GM21390 (cell line): ENCODE results near the gene PARN.
"Not testable (repeated sequence)": the region's sequence is repeated elsewhere in the genome, so short reads cannot be mapped to it uniquely, and the experiment has no call there.

ENCODE experiments used
- ATAC-seq: cut with Tn5 transposase; IDR thresholded peaks from one replicate; pipeline ENCODE4 v1.9.1; 2021; ENCODE audit not compliant: unreplicated experiment

The PARN gene

DNA sequence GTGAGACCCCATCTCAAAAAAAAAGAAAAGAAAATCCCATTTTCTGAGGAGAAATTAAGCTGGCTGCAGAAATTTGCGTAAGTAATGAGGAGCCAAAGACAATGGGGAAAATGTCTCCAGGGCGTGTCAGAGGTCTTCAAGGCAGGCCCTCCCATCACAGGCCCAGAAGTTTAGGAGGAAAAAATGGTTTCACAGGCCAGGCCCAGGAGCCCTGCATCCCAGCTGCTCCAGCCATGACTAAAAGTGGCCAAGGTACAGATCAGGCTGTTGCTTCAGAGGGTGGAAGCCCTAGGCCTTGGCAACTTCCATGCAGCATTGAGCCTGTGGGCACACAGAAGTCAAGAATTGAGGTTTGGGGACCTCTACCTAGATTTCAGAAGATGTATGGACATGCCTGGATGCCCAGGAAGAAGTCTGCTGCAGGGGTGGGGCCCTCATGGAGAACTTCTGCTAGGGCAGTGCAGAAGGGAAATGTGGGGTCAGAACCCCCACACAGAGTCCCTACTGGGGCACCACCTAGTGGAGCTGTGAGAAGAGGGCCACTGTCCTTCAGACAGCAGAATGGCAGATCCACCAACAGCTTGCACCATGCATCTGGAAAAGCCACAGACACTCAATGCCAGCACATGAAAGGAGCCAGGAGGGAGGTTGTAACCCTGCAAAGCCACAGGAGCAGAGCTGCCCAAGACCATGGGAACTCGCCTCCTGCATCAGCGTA lies 55.2 kb downstream of the PARN start:
- not testable (repeated sequence) for ATAC-seq

DNA sequence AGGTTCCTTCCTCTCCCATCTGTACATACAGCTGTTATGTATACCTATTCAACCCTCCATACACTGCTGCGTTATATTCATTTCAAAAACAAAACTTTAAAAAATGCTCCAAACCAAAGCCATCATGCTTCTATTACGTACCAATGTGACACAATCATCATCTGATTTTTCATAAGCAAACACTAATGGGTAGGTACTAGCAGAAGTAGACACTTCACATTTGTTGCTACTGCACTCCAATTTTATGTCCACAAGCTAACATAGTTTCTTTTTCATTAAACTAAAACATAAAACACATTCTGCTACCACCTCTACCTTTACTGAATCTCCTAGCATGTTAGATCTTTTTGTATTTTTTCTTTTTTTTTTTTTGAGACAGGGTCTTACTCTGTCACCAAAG lies 57.5 kb downstream of the PARN start:
- ATAC-seq: no peak

DNA sequence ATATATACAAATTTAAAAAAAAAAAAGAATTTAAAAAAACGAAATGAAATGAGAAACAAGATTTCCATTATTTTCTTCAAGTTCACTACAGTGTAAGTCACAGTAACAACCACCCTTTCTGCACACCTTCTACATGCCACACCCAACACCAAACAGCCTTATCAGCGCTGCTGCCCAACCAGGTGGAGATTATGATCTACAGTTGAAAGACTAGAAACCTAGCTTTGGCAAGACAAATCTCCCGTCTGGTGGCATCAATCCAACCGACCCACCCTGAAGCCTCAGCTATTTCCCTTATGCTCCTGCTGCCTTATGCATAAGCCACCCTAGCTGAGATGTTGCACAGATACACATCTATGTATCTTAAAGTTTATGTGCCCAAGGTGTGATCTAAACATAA lies 60.8 kb downstream of the PARN start:
- ATAC-seq: no peak

DNA sequence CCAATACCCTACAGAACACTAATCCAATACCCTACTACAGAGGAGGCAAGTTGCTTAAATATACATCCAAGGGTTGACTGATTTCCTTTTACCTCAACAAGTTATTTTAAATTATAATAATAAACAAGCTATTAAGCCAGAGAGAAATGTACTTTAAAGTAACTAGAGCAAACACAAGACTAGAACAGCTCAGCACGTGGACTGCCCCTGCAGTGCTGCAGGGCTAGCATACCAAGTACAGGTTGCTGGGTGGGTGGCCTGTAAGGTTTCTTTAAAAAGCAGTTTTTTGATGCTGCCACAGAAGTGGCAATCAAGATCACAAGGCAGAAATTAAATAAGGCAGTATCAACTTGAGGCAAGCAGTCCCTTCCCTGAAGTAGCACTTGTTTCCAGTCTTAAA lies 63.5 kb downstream of the PARN start:
- ATAC-seq: no peak

DNA sequence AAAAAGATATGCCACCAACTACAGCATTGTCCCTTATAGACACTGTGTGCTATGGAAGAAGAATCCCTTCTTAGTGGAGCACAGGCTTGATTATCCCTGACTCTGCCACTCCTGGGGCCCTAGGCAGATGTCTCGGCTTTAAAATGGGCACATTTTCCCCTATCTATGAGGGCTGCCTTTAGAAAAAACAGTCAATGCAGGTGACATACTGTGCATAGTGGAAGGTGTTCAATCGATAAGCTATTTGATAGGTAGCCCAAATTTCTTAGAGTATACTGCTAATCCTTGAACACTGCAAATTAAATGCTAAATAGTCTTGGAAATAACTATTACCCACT lies 64.4 kb downstream of the PARN start:
- ATAC-seq: no peak

DNA sequence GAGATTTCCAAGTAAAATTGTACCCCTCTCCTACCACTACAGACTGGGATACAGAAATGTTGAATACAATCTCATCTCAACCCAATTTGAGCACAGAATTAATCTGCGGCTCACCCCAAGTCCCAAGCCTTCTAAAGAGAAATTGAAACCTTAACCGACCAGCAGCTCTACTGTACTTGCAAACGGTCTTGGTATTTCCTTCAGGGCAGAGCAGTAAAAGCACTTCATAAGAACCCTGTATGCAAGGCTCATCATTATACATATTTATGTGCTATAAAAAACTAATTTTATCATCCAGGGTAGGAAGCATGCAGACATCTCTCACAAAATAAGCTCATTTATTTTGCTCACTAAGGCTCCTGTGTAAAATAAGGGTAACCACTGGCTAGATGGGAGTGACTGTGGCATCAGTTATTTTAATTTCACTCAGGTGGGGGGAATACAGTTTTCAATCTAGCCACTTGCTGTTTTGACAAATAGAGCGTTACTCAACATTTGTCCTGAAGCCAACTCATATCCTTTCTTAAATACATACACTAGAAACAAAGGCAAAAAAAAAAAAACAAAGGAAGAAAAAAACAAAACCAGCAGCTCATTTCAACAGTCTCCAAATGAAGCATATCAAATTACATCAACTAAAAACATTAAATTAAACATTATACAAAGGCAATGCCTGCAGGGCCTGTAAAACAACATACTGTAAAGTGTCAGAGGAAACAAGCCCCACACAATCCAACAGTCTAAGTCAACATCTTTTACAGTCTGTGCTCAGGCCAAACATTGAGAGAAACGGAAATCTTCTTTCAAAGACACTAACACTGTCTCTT lies 65.0 kb downstream of the PARN start:
- ATAC-seq: no peak

DNA sequence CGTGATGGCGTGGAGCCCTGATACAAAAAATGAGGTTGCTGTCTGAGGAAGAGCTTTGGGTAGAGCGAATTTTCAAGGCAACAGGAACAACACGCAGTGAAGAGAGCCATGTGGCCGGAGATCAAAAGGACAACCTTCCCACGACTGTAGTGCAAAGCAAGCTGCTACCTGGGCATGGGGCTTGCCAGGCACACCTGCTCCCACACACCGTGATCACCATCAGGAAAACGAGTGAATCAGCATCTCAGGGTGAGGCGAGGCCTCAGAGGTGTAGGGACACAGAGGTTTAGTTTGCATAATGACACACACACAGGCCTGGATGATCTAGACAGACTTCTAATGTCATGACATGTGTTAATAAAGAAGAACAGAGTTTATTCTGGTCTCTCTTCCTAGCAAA lies 65.7 kb downstream of the PARN start:
- no peak for ATAC-seq

DNA sequence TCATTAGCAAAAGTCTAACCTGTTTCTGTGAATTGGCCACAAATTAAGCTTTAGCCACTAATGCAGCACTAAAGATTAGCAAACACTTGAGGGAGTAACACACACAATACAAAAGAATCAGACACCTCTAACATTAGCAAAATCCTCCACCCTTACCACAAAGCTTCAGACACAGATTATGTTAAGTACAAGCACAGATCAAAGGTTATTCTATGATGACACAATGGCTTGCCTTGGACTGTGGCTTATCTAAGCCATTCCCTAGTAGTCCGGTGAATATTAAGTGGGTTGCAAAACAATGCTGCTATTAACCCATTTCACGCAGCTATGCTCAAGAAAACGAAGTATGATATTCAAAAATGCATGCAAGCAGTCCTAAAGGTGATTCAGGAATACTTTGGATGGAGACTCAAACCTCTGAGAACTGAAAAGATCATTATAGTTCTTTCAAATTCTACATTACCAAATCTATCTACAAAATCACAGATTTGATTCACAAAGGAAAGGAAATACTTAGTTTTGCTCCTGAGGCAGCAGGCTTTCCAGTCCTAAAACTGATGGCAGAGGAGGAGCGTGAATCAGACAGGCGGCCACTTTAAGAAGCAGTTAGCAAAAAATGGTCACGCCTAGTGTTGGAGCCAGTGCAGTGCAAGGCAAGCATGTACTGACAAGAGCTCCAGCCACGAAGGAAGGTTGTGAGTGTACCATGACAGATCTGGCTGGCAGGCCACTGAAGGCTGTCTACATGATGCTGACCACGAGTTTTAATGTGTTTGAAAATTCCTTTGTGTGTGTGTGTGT lies 67.2 kb downstream of the PARN start:
- no peak for ATAC-seq

DNA sequence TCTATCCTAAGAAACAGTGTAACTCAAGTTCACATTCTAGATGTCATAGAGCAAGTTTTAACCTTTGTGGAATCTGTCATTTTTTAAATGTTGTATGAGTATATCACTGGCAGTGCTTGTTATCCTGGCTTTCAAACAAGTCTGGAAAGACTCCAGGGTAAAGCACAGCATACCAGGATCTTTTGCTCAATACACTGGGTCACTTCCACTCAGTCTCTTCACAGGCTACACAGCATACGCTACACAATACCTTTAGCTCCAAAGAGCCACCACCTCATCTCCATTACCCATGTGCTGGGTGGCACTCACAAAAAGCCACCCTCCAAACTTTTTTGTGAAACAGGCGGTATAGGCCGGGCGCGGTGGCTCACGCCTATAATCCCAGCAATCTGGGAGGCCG lies 69.5 kb downstream of the PARN start:
- no peak for ATAC-seq

DNA sequence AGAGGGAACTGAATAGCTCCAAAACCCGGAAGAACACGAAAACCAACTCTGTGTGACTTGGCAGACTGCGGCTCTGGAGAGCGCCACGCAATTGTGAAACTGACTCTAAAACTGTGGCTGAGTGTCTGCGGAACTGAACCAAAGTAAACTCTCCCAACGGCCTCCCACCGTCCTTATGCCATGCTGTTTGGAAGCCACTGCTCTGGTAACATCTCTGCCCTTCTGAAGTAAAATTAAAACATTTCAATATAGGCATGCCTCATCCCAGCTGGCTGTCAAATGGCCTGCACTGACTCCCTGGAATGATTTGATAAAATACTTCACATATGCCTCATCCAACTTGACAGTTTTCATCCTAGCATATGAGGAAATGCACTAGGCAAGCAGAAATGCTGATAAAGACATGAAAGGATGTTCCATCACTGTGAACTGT lies 70.2 kb downstream of the PARN start:
- no peak for ATAC-seq

DNA sequence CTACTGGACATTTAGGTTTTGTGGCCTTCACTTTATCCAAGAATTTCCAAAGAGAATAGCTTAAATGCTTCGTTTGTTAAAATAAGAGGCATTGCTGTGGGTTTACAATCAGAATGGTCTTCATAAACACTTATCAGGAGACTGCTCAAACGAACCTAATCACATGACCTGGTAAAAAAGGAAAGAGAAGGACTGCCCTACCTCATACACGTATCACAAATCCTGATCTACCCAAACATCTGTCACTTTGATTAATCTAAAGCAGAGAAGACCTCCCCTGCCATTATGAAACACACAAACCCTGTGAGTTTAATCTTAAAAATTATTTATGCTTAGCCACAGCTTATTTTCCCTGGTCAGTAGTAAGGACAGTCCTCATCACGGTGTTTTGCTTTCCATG lies 76.6 kb downstream of the PARN start:
- no peak for ATAC-seq

DNA sequence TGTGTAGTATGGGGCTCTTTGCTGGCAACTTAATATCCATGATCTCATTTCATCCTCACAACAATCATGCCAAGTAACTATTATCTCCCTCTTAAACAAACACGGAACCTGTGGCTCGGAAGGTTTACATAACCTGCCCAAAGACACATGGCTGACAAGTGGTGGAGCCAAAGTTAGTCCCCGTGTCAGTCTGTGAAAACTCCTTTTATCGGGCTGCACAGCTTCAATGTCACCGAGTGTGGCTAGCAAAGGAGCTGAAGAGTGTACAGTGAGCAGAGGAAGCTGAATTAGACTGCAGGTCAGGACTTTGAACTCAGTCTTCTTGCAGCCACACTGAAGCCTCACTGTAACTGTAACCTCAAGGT lies 80.3 kb downstream of the PARN start:
- ATAC-seq: no peak

DNA sequence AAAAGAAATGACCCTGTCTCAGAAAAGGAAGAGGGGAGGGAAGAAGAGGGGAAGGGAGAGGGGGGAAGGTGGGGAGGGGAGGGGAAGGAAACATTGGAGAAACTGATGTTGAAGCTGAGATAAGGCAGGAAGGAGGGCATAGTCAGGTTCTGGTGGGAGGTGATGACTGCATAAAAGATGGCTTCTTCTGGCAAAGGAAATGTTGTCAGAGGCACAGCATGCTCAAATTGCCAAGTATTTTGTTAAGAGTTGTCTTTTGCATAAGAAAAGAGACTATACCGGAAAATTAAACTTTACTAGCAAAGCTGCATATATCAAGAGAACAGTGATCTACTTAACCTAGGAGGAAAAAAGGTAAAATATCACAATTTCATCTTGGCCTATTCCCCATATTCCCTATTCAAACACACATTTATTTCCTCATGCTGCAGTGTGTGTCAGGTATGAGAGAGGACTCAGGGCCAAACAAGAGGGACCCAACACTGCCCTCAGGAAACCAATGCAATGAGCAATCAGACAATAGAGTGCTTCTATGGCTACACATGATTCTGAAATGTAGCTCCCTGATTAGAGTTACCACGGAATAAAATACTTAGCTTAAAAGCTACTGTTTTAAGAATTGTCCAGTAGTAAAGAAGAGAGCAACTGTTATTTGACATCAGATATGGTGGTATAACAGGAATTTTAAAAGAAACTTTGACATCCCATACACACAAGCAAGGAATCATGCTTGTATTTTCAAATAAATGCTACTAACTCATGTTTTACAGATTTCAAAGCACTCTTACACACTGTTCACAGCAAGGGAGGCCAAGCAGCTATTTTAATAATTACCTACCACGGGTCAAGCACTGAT lies 80.9 kb downstream of the PARN start:
- no peak for ATAC-seq

DNA sequence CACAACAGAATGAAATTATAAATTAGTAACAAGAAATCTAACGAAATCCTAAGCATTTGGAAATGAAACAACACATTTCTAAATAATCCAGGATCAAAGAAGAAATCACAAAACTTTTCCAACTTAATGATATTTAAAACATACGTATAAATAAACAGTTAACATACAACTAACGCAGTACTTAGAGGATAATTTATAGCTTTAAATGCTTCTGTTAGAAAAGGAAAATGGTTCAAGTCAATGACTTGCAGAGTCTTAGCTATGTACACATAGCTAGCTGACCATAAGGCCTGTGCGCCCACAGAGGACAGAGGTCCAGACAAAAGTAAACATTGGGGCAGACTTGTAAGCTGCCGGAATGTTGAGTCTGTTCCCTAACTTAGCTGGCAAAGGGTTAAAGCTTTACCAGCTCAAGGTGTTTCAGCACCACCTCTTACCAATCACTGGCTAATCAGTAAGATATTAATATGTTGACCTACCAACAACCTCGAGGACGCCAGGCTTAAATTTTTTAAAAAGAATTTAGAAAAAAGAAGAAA lies 84.6 kb downstream of the PARN start:
- no peak for ATAC-seq

DNA sequence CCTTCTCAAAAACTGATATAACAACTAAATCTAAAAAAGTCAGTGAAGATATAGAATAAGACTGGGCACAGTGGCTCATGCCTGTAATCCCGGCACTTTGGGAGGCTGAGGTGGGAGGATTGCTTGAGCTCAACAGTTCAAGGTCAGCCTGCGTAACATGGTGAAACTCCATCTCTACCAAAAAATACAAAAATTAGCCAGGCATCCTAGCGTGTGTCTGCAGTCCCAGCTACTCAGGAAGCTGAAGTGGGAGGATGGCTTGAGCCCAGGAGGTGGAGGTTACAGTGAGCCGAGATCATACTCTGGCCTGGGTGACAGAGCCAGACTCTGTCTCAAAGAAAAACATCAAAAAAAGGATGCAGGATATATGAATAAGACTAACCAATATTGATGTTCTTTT lies 85.2 kb downstream of the PARN start:
- ATAC-seq: not testable (repeated sequence)

DNA sequence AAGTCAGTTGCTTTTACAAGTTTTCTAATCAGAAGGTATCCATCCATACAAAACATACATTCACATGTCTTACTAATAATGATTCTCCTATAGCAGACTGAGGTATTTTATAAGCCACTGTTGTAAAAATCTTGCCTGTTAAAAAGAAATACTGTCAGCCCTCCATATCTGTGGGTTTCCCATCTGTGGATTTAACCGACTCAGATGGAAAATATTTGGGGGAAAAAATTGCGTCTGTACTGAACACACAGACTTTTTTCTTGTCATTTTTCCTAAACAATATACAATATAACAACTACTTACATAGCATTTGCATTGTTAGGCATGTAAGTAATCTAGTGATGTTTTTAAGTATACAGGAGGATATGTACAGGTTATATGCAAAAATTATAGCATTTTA lies 90.4 kb downstream of the PARN start:
- no peak for ATAC-seq

DNA sequence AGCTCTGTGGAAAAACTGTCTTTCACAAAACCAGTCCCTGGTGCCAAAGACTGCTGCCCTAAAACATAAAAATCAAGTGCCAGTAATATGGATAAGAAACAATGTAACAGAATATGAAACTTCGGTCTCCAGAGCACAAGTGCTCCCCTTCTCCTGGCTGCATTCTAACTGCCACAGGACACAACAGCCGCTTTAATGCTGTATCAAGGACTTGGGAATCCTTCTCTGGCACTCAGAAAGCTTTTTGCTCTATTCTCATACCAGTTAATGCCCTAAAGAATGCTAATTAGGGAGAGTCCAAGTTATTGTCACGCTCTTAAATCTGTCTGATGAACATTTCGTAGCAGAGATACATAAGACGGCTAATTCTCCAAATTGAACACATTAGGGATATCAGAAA lies 90.9 kb downstream of the PARN start:
- no peak for ATAC-seq

DNA sequence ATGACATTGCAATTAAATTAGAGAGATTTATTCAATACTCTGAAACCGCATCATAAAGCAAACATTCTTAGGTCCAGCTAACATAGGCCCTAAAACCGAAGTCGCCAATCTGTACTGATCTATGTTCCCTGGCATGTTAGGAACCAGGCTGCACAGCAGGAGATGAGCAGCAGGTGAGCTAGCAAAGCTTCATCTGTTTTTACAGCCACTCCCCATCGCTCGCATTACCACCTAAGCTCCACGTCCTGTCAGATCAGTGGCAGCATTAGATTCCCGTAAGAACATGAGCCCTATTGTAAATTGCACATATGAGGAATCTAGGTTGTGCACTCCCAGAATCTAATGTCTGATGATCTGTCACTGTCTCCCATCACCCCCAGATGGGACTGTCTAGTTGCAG lies 91.5 kb downstream of the PARN start:
- no peak for ATAC-seq

DNA sequence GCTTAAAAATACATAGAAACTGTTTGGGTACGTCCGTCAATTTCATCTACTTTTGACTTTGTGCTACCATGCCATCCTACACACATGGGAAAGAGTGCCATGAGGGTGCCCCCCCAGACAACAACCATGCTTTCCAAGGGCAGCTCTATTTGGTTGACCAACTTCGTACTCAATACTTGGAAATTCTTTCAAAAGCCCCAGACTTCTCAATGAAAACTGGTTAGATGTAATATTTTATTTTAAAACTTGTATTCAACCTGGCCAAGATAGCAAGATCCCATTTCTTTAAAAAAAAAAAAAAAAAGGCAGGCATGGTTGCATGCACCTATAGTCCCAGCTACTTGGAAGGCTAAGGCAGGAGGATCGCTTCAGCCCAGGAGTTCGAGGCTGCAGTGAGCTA lies 98.4 kb downstream of the PARN start:
- no peak for ATAC-seq

DNA sequence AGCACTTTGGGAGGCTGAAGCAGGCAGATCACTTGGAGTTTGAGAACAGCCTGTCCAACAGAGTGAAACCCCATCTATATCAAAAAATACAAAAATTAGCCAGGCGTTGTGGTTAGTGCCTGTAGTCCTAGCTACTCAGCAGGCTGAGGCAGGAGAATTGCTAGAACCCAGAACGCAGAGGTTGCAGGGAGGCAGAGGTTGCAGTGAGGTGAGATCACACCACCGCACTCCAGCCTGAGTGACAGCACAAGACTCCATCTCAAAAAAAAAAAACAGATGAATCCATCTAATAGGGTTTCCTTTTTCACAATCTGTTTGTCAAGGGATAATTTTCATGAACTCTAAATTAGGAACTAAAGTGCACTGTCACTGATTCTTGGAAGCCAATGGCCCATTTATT lies 99.0 kb downstream of the PARN start:
- ATAC-seq: no peak

DNA sequence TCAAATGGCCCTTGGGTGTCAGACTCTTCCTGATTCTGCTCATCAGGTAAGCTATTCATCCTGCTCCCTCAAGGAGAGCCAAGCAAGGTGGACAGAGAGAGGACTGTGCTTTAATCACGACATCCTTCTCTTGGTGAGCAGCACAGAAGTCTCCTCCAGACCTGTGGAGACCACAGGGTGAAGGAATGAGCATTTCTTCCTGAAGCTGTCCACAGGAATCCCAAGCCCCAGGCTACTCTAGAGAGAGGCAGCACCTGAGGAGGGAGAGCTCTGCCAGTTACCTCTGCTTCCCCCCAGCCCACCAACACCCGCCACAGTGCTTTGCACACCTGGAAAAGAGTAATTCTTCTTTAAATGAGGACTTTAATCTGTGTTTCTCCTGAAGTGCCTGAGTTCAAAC lies 100.0 kb downstream of the PARN start:
- ATAC-seq: no peak
